ENCODE results near the gene ZNF512B. TPM values are rescaled to one million over a fixed set of nuclear protein-coding genes. Genes with fewer than 3 reads are reported as not detected.

The ZNF512B gene
- total and polyA plus RNA-seq, 8 donors = 3.5 to 12.1 (median 8.2) TPM

DNA sequence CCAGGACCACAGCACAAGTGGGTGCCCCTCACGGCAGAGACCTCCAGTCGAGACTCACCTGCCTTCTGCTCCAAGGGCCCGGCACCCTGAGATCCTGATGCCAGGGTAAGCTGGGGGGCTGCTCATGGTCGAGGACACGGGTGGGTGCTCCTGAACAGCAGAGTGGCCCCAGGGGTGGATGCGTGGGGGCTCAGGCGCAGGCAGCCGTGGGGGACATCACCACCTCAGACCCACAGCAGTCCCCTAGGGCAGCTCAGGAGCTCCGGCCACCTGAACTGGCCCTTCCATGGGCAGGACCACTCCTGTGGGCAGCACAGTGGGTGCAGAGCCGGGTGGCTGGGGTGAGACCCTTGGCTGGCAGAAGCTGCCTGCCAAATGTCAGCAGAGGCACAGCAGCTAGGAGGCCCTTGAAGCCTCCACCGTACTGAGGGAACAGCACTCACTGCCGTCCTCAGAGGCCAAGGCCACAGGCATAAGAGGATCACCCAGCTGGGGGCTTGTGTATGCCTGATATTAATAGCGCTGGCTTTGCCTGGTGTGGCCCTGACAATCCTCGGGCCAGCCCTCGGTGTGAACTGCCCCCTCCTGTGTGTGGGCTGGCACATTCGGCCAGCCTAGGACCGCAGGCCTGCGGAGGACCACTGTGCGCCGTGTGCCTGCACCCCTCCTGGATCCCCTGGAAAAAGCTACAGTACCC lies 18.9 kb downstream of the ZNF512B start:
- Histone ChIP-seq H3K27ac (peak overlapping the region; percentile 12 to 88 (median 86)), H3K4me1 (peaks cover 72 to 92% (median 88%) of the 10 kb centered on the region in 4 donors), H3K27me3 (no peaks in the 10 kb centered on the region), H3K36me3 (peaks cover 1 to 12% (median 9%) of the 10 kb centered on the region in 4 donors), H3K9me3 (no peaks in the 10 kb centered on the region), H3K4me3 (peak overlapping the region in 1 of 4 donors; percentile 24)
- no peak for DNase-seq
- WGBS, 5 donors = 20 to 85% (median 78%) methylated on average over 1 to 20 of the region's 20 CpGs
- intact Hi-C loops (cut with DNase I; ENCODE audit: low total_unique reads) = no loop called here
- no peak for TF ChIP-seq POLR2AphosphoS5 (IDR thresholded peaks at IDR 0.05)
- TF ChIP-seq POLR2A (IDR thresholded peaks at IDR 0.05) = no peak
- TF ChIP-seq EP300 (IDR thresholded peaks at IDR 0.05) = no peak
- TF ChIP-seq CTCF (IDR thresholded peaks at IDR 0.05) = no peak

- Histone ChIP-seq H3K4me3 (peak overlapping the region in 2 of 4 donors; percentile 5 to 42), H3K4me1 (peaks cover 54 to 73% (median 69%) of the 10 kb centered on the region in 4 donors), H3K27ac (peak overlapping the region in 4 of 5 donors; percentile 39 to 88 (median 82)), H3K36me3 (peaks cover 31 to 42% (median 39%) of the 10 kb centered on the region in 4 donors), H3K9me3 (no peaks in the 10 kb centered on the region), H3K27me3 (no peaks in the 10 kb centered on the region)
- intact Hi-C loops (cut with DNase I; ENCODE audit: low total_unique reads) = no loop called here
- WGBS, 5 donors = 38 to 59% (median 46%) methylated on average over 26 to 27 of the region's 27 CpGs
- DNase-seq = peak in 1 of 2 donors; percentile 56
- peak in 1 of 3 donors; percentile 4 for TF ChIP-seq POLR2AphosphoS5 (IDR thresholded peaks at IDR 0.05)
- no peak for TF ChIP-seq CTCF (IDR thresholded peaks at IDR 0.05)
- no peak for TF ChIP-seq POLR2A (IDR thresholded peaks at IDR 0.05)
- TF ChIP-seq EP300 (IDR thresholded peaks at IDR 0.05) = no peak
Observed at GRCh38 chr20:63947638-63948456, 21.9 kb downstream of the ZNF512B start.

- TF ChIP-seq POLR2AphosphoS5 (IDR thresholded peaks at IDR 0.05) (no peak), EP300 (IDR thresholded peaks at IDR 0.05) (no peak), CTCF (IDR thresholded peaks at IDR 0.05) (no peak), POLR2A (IDR thresholded peaks at IDR 0.05) (no peak)
- Histone ChIP-seq H3K27ac (peak overlapping the region in 3 of 5 donors; percentile 39 to 88 (median 78)), H3K4me3 (no peak overlapping the region), H3K9me3 (no peaks in the 10 kb centered on the region), H3K4me1 (peaks cover 51 to 71% (median 68%) of the 10 kb centered on the region in 4 donors), H3K36me3 (peaks cover 34 to 44% (median 42%) of the 10 kb centered on the region in 4 donors), H3K27me3 (no peaks in the 10 kb centered on the region)
- intact Hi-C loops (cut with DNase I; ENCODE audit: low total_unique reads) = no loop called here
- DNase-seq = no peak
- WGBS, 5 donors = 70 to 84% (median 76%) methylated on average over 9 to 15 of the region's 15 CpGs
Observed at GRCh38 chr20:63946986-63947637, 22.6 kb downstream of the ZNF512B start.
